GM10847 (cell line): ENCODE data around the gene ZNF304.

Experiments used
- POLR2A ChIP-seq: IDR thresholded peaks from 2 replicates; pipeline ENCODE4 v1.6.1; 2011; ENCODE audit not compliant: insufficient read length; ENCODE audit errors: extremely low read depth

Gene ZNF304

GRCh38 chr19:57350877-57351805 lies at the start of gene ZNF304:
Gene ZNF304 (plus strand): TSS chr19:57351271. CDS start chr19:57351665, 394 bp downstream.
- TF ChIP-seq POLR2A: peak; percentile 45

- TF ChIP-seq POLR2A: no peak
Observed at GRCh38 chr19:57302020-57302465, 49.0 kb upstream of the ZNF304 start.

GRCh38 chr19:57302727-57303401 lies 48.2 kb upstream of the ZNF304 start:
- TF ChIP-seq POLR2A: no peak

DNA sequence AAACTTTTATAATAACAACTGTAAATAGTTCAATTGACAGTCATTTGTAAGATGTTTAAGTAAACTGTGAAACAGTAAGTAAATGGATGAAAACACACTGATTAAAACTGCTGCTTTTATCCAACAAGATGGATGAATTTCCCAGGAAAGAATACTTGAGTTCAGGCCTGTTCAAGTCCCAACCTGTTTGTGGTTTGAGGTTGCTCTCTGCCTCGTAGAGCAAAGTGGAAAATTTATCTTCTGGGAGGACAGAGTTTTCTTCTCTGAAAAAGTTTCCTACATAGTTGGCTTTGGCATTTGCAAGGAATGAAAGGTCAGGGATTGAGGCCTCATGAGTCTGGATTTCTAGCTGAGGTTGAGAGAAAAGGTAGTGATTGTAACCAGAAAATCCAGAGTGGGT lies 46.0 kb upstream of the ZNF304 start:
- no peak for TF ChIP-seq POLR2A

DNA sequence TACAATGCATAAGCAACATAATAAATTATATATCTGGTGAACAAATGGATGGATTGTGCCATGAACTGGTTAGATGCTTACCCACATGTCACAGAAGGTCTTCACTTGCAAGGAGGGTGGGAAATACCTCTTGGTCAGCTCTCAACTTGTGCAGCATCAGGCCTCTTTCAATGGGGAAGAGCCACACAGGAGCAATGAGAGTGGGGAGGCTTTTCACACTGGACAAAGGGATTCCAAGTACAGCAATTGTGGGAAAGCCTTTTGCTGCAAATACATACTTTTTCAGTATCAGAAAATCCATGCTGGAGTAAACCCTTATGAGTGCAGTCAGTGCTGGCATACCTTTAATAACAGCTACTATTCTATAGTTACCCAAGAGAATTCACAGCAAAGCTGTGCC lies 42.6 kb upstream of the ZNF304 start:
- no peak for TF ChIP-seq POLR2A

GRCh38 chr19:57310792-57311191 lies 40.3 kb upstream of the ZNF304 start:
- TF ChIP-seq POLR2A: no peak

GRCh38 chr19:57314146-57314545 lies 36.9 kb upstream of the ZNF304 start:
- TF ChIP-seq POLR2A: no peak

GRCh38 chr19:57317503-57317902 lies 33.6 kb upstream of the ZNF304 start:
- TF ChIP-seq POLR2A: no peak

GRCh38 chr19:57319869-57320179 lies 31.2 kb upstream of the ZNF304 start:
- no peak for TF ChIP-seq POLR2A

- peak; percentile 76 for TF ChIP-seq POLR2A
Observed at GRCh38 chr19:57320180-57321084, 30.6 kb upstream of the ZNF304 start, which contains the start of gene ZNF543. Gene ZNF543 (plus strand): TSS chr19:57320472. CDS start chr19:57320854, 382 bp downstream.

DNA sequence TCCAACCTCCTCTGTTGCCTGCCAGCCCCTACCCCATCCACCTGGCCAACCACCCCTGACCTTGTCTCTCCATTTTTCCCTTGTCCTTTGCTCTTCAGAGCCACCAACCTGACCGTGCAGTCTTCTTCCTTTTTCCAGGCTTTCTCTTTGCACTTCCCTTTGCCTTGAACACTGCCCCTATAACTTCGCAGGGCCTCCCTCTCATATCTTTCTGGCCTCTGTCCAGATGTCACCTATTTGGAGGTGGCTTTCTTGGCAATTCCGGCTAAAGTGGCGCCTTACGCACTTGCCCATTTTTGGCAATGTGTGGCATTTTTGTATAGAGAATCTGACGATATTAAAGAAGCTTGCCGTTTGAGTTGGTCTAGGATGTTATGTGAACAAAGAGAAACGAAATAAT lies 30.0 kb upstream of the ZNF304 start:
- no peak for TF ChIP-seq POLR2A

DNA sequence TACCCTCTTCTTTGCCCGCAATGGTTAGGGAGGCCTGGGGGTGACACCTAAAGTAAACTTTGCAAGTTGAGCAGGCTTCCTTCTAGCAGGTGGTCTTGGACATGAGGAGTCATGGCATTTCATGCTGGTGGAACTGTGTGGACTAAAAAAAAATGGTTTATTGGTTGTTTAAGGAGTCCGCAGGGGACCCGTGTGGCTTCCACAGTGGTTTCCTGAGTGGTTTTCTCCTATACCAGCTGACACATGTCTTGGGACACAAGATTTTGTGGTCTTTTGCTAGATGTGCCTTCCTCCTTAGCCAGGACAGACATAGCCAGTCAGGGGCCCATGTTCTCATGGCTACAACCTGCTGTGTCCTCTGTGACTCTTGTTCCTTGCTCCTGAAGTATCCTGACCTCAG lies 29.3 kb upstream of the ZNF304 start:
- no peak for TF ChIP-seq POLR2A

DNA sequence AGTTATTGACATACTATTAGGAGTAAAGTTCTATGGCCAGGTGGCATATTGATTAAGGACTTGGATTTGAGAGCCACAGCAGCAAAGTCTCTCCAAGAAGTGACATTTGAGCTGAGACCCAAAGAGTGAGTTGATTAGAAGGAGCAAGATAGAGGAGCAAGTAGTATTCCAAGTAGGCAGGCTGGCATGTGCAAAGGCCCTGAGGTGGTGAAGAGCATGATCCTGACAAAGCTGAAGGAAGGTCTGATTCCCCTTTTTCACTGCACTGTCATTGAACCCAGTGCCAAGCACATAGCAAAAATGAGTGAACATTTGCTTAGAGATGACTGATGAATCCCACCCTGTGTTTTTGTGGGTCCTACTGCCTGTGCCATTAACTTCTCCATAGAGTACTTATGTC lies 26.1 kb upstream of the ZNF304 start:
- TF ChIP-seq POLR2A: no peak

DNA sequence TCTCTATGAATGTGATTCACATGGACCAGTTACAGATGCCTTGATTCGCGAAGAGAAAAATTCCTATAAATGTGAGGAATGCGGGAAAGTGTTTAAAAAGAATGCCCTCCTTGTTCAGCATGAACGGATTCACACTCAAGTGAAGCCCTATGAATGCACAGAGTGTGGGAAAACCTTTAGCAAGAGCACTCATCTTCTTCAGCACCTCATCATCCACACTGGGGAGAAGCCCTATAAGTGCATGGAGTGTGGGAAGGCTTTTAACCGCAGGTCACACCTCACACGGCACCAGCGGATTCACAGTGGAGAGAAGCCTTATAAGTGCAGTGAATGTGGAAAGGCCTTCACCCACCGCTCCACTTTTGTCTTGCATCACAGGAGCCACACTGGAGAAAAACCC lies 23.1 kb upstream of the ZNF304 start:
- TF ChIP-seq POLR2A: no peak

- no peak for TF ChIP-seq POLR2A
Observed at GRCh38 chr19:57334191-57334590, 16.9 kb upstream of the ZNF304 start.
